H1 (cell line): Measurements from ENCODE around the gene IGFALS. TPM values are rescaled to one million over a fixed set of nuclear protein-coding genes. Genes with fewer than 3 reads are reported as not detected.
A peak's percentile ranks its signal among the peaks of the same experiment; 100 is the strongest.

Experiments
- CTCF ChIA-PET: fragments of 300-600 bp; sonication (Branson Sonifier 250); formaldehyde crosslinking; loops from one replicate; lab custom pipeline; 2021; ENCODE audit not compliant: partially characterized antibody; lab: Charles Lee
- POLR2A ChIA-PET: fragments of 300-600 bp; sonication (Branson Sonifier 250); formaldehyde crosslinking; loops from one replicate; lab custom pipeline; 2021; ENCODE audit warnings: inconsistent platforms; ENCODE audit not compliant: partially characterized antibody; lab: Charles Lee
- DNase-seq, 2 experiments: peaks; one replicate each; pipeline versions ENCODE4 v3.0.0 to v3.0.0-alpha.2; 2010 to 2022; ENCODE audit warnings: low spot score in 2 of 2, low read depth in 1 of 2, mixed read lengths in 1 of 2
- FAIRE-seq: peaks from 2 replicates; lab custom pipeline; 2011; peaks lifted over from hg19 to GRCh38; lab: Jason Lieb, UNC
- H2AFZ ChIP-seq: 2 replicates; pipeline ENCODE4 v1.8.1; 2012; ENCODE audit warnings: low read length, inconsistent platforms
- H2AK5ac ChIP-seq: 2 replicates; pipeline ENCODE4 v1.6.1; 2013; ENCODE audit warnings: low read depth, low read length
- H2BK120ac ChIP-seq: replicated peaks from 2 replicates; pipeline ENCODE3; 2013; ENCODE audit warnings: low read depth, low read length, inconsistent platforms
- H2BK12ac ChIP-seq: 2 replicates; pipeline ENCODE4 v1.6.1; 2013; ENCODE audit warnings: low read depth, low read length
- H2BK15ac ChIP-seq: 2 replicates; pipeline ENCODE4 v1.6.1; 2013; ENCODE audit warnings: low read length
- H2BK20ac ChIP-seq: 2 replicates; pipeline ENCODE4 v1.6.1; 2013; ENCODE audit warnings: low read length
- H2BK5ac ChIP-seq: 2 replicates; pipeline ENCODE4 v1.6.1; 2013; ENCODE audit warnings: low read depth, low read length
- H3K14ac ChIP-seq: 2 replicates; pipeline ENCODE4 v1.6.1; 2013; ENCODE audit warnings: inconsistent platforms; ENCODE audit not compliant: insufficient read length
- H3K18ac ChIP-seq: 2 replicates; pipeline ENCODE4 v1.6.1; 2013; ENCODE audit warnings: low read length; ENCODE audit errors: extremely low read depth
- H3K23ac ChIP-seq: 2 replicates; pipeline ENCODE4 v1.6.1; 2013; ENCODE audit warnings: inconsistent platforms; ENCODE audit not compliant: insufficient read length
- H3K23me2 ChIP-seq: 2 replicates; pipeline ENCODE4 v1.6.1; 2013; ENCODE audit warnings: low read depth, low read length
- H3K27ac ChIP-seq: 2 replicates; pipeline ENCODE4 v1.6.1; 2011; ENCODE audit warnings: low read depth, low read length, inconsistent platforms
- H3K27me3 ChIP-seq, 4 experiments: replicated peaks in 1 of 4; 1 replicate in 1 of 4; 2 replicates in 3 of 4; pipeline versions ENCODE4 v1.6.1 to v1.8.1; 2011 to 2013; ENCODE audit warnings: low read length in 3 of 4, mild to moderate bottlenecking in 3 of 4, inconsistent platforms in 2 of 4, mixed read lengths in 2 of 4, moderate library complexity in 1 of 4; ENCODE audit not compliant: control insufficient read depth in 3 of 4, insufficient read depth in 3 of 4; ENCODE audit errors: extremely low read depth in 1 of 4
- H3K36me3 ChIP-seq, 4 experiments: 2 replicates each; pipeline versions ENCODE4 v1.6.1 to v1.8.1; 2011 to 2013; ENCODE audit warnings: mild to moderate bottlenecking in 4 of 4, low read length in 3 of 4, moderate library complexity in 2 of 4, control low read depth in 1 of 4, inconsistent platforms in 1 of 4; ENCODE audit not compliant: insufficient read depth in 4 of 4, control insufficient read depth in 2 of 4
- H3K4ac ChIP-seq: replicated peaks from 2 replicates; pipeline ENCODE3; 2013; ENCODE audit warnings: low read length, low read depth, mixed read lengths, inconsistent platforms; ENCODE audit not compliant: insufficient read length
- H3K4me1 ChIP-seq, 4 experiments: replicated peaks in 1 of 4; 1 replicate in 1 of 4; 2 replicates in 3 of 4; pipeline versions ENCODE4 v1.6.1 to v1.8.1; 2011 to 2013; ENCODE audit warnings: low read length in 3 of 4, inconsistent platforms in 2 of 4, mixed read lengths in 1 of 4; ENCODE audit not compliant: insufficient read depth in 4 of 4, control insufficient read depth in 3 of 4
- H3K4me2 ChIP-seq, 2 experiments: 2 replicates each; pipeline versions ENCODE4 v1.6.1 to v1.8.1; 2011 to 2013; ENCODE audit warnings: low read depth in 2 of 2, low read length in 2 of 2, control low read depth in 1 of 2, inconsistent platforms in 1 of 2, mild to moderate bottlenecking in 1 of 2; ENCODE audit not compliant: insufficient read depth in 1 of 2
- H3K4me3 ChIP-seq, 4 experiments: fragments of 200-600, 300-600 bp in 1 of 4; sonication (generic), shearing (Covaris generic), sonication (Bioruptor Twin) in 1 of 4; 2 replicates each; pipeline versions ENCODE4 v1.5.1 to v1.8.1; 2011 to 2016; ENCODE audit warnings: low read length in 4 of 4, low read depth in 3 of 4, control low read depth in 2 of 4, inconsistent platforms in 2 of 4, mild to moderate bottlenecking in 2 of 4, mixed read lengths in 1 of 4, moderate library complexity in 1 of 4; ENCODE audit not compliant: insufficient read depth in 2 of 4; ENCODE audit errors: extremely low read depth in 1 of 4
- H3K56ac ChIP-seq: replicated peaks from 2 replicates; pipeline ENCODE3; 2013; ENCODE audit warnings: low read depth, mild to moderate bottlenecking, mixed read lengths, low read length, inconsistent platforms; ENCODE audit not compliant: insufficient read length
- H3K79me1 ChIP-seq: 2 replicates; pipeline ENCODE4 v1.6.1; 2013; ENCODE audit warnings: low read depth, low read length, control low read depth
- H3K79me2 ChIP-seq, 2 experiments: 2 replicates each; pipeline versions ENCODE4 v1.6.1 to v1.8.1; 2012 to 2013; ENCODE audit warnings: low read length in 2 of 2, mild to moderate bottlenecking in 2 of 2, inconsistent platforms in 1 of 2; ENCODE audit not compliant: insufficient read depth in 2 of 2, control insufficient read depth in 1 of 2
- H3K9ac ChIP-seq, 4 experiments: replicated peaks in 1 of 4; 1 replicate in 1 of 4; 2 replicates in 3 of 4; pipeline versions ENCODE4 v1.6.1 to v1.8.1; 2011 to 2013; ENCODE audit warnings: low read depth in 3 of 4, low read length in 3 of 4, control low read depth in 2 of 4, mild to moderate bottlenecking in 2 of 4, moderate library complexity in 2 of 4, inconsistent platforms in 1 of 4; ENCODE audit errors: extremely low read depth in 1 of 4
- H3K9me3 ChIP-seq, 2 experiments: 2 replicates each; pipeline versions ENCODE4 v1.6.1 to v1.8.1; 2012 to 2013; ENCODE audit warnings: mild to moderate bottlenecking in 2 of 2, moderate library complexity in 2 of 2, control low read depth in 1 of 2, inconsistent platforms in 1 of 2, low read depth in 1 of 2, low read length in 1 of 2, mixed read lengths in 1 of 2; ENCODE audit not compliant: insufficient read depth in 2 of 2
- H4K20me1 ChIP-seq, 2 experiments: replicated peaks in 1 of 2; 2 replicates each; pipeline versions ENCODE3 to v1.8.1; 2011 to 2013; ENCODE audit warnings: inconsistent platforms in 2 of 2, low read length in 2 of 2, mild to moderate bottlenecking in 1 of 2; ENCODE audit not compliant: insufficient read depth in 2 of 2, control insufficient read depth in 1 of 2
- H4K5ac ChIP-seq: 2 replicates; pipeline ENCODE4 v1.6.1; 2013; ENCODE audit warnings: low read length, low read depth, mixed read lengths, inconsistent platforms; ENCODE audit not compliant: insufficient read length
- H4K8ac ChIP-seq: 2 replicates; pipeline ENCODE4 v1.8.0; 2013; ENCODE audit warnings: mild to moderate bottlenecking, moderate library complexity, low read length, inconsistent platforms; ENCODE audit not compliant: insufficient read depth; ENCODE audit errors: extremely low read depth
- H4K91ac ChIP-seq: replicated peaks from 2 replicates; pipeline ENCODE3; 2013; ENCODE audit warnings: low read length, mixed read lengths, inconsistent platforms; ENCODE audit not compliant: insufficient read length
- BACH1 ChIP-seq: IDR thresholded peaks from 2 replicates; pipeline ENCODE4 v1.6.1; 2012; ENCODE audit warnings: low read length, improper control_type of control experiment
- CHD2 ChIP-seq: IDR thresholded peaks from 2 replicates; pipeline ENCODE4 v1.6.1; 2012; ENCODE audit warnings: low read length, improper control_type of control experiment
- RBBP5 ChIP-seq: IDR thresholded peaks from 2 replicates; pipeline ENCODE4 v1.7.1; 2012; ENCODE audit warnings: low read depth, mild to moderate bottlenecking, inconsistent platforms, low read length, moderate library complexity, borderline replicate concordance
- WGBS, 2 experiments: shearing (Covaris generic) in 1 of 2; methylation state at CpG; one replicate each; pipeline versions ENCODE4 v1.1.6 to v1.1.7; 2013 to 2015; ENCODE audit warnings: low lambda C conversion rate in 2 of 2, mixed read lengths in 2 of 2, inconsistent platforms in 1 of 2, low coverage in 1 of 2, missing lambda C conversion rate in 1 of 2; ENCODE audit not compliant: insufficient replicate concordance in 2 of 2, insufficient coverage in 1 of 2, insufficient read length in 1 of 2; ENCODE audit errors: extremely low coverage in 1 of 2, missing lambda C conversion rate in 1 of 2; 5-methylcytosine and 5-hydroxymethylcytosine counted together
- polyA plus RNA-seq, 7 experiments: library from polyadenylated mRNA; depleted of rRNA in 3 of 7; stranded (reverse) in 5 of 7; unstranded in 2 of 7; fragments of >200 nt in 5 of 7; fragments of 200-250 nt in 2 of 7; gene quantifications; 1 replicate in 5 of 7; 2 replicates in 1 of 7; 4 replicates in 1 of 7; pipeline versions ENCODE4 v1.2.1 to v1.2.3, GENCODE V29; 2011 to 2013; ENCODE audit warnings: missing spikeins in 2 of 7, mixed read lengths in 2 of 7
- total RNA-seq: library from RNA; stranded (reverse); fragmentation: NEBNext Ultra II Directional; extraction: Animal tissue kit (Norgen Biotek cat#: 25700); gene quantifications from 2 replicates; pipeline ENCODE4 v1.2.1, GENCODE V29; 2021

The IGFALS gene
- total and polyA plus RNA-seq, 2 of the 8 experiments (the other 6 are each of a cell fraction or from before 2014, with no cell fraction given), result not detected

DNA sequence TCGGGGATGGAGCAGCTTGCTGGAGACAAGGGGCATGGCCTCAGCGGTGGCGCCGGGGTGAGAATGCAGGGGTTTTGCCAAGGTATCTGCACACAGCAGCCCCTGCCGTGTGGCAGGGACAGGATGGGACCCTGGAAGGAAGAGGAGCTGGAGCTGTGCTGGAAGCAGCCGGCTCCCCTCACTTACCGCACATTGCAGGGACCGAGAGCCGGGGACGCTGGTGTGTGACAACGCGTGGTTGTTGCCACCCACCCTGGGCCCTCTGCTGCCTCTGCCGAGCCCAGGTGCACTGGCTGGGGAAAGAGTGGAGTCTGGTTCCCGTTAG lies 7.7 kb downstream of the IGFALS start:
- 93% methylated on average over 14 of the region's 14 CpGs; no CpG with 5 or more reads in 1 of the 2 experiments for WGBS, 2 experiments
- CTCF ChIA-PET, result interaction anchor here (0.5 to 1.4 kb wide), 3 partner anchors 12 to 42 kb away, joined by 3 to 4 read pairs (median 3); partner anchors contain the start of gene FAHD1
- H2BK12ac ChIP-seq, result no peak overlapping the region
- peaks cover 0 to 34% (median 2%) of the 10 kb centered on the region in 4 experiments; a peak in 4 of 8 replicates for H3K36me3 ChIP-seq
- no peak overlapping the region for H4K91ac ChIP-seq
- peaks cover 3% of the 10 kb centered on the region; the same call in 1 of the 2 replicates for H3K23me2 ChIP-seq
- H3K4ac ChIP-seq, result no peak overlapping the region
- H3K27me3 ChIP-seq, result no peaks in the 10 kb centered on the region
- no peak overlapping the region for H3K23ac ChIP-seq
- peaks cover 0 to 7% (median 4%) of the 10 kb centered on the region in 4 experiments; a peak in 5 of 7 replicates for H3K4me1 ChIP-seq
- no peak overlapping the region for H2BK5ac ChIP-seq
- peaks cover 16% of the 10 kb centered on the region; the same call in 1 of the 2 replicates for H3K79me1 ChIP-seq
- H2BK15ac ChIP-seq, result no peak overlapping the region
- no peak overlapping the region for H2BK120ac ChIP-seq
- H4K8ac ChIP-seq, result 0 out of 2 replicates have a peak overlapping the region, but pooled peaks have one; percentile 5
- H4K5ac ChIP-seq, result no peak overlapping the region
- POLR2A ChIA-PET, result interaction anchor here (4.0 kb wide), 1 partner anchor 11 kb away, joined by 13 read pairs; no protein-coding TSS in a partner anchor
- FAIRE-seq, result no peak
- H3K4me2 ChIP-seq, result no peak overlapping the region
- no peaks in the 10 kb centered on the region for H3K9me3 ChIP-seq
- no peak overlapping the region for H3K56ac ChIP-seq
- H3K4me3 ChIP-seq, result no peak overlapping the region
- no peak overlapping the region for H3K14ac ChIP-seq
- no peak overlapping the region for H3K9ac ChIP-seq
- H2AFZ ChIP-seq, result no peak overlapping the region
- H3K18ac ChIP-seq, result no peak overlapping the region
- peaks cover 0 to 35% of the 10 kb centered on the region in 2 experiments; a peak in 3 of 4 replicates for H3K79me2 ChIP-seq
- TF ChIP-seq RBBP5 (no peak), BACH1 (no peak), CHD2 (no peak)
- DNase-seq, result no peak
- peaks cover 20 to 25% of the 10 kb centered on the region in 2 experiments for H4K20me1 ChIP-seq
- no peak overlapping the region for H3K27ac ChIP-seq
- H2AK5ac ChIP-seq, result no peak overlapping the region
- H2BK20ac ChIP-seq, result no peak overlapping the region
